CD14-positive monocyte (primary cell): ENCODE data around the gene UHRF1. TPM values are rescaled to one million over a fixed set of nuclear protein-coding genes. Genes with fewer than 3 reads are reported as not detected.

Experiments
- DNase-seq, 3 donors: peaks; one replicate each; pipeline ENCODE4 v3.0.0-alpha.2; 2011 to 2022
- H2AFZ ChIP-seq: 2 replicates; pipeline ENCODE4 v1.6.0; 2012; ENCODE audit warnings: mild to moderate bottlenecking, low read depth, low read length, inconsistent platforms; ENCODE audit not compliant: insufficient read depth, poor library complexity, severe bottlenecking
- H3K27ac ChIP-seq, 2 donors: 1 replicate in 1 of 2; 2 replicates in 1 of 2; pipeline ENCODE4 v1.5.1; 2012 to 2013; ENCODE audit warnings: low read length in 2 of 2, control low read depth in 1 of 2, inconsistent platforms in 1 of 2, low read depth in 1 of 2, mild to moderate bottlenecking in 1 of 2
- H3K27me3 ChIP-seq, 2 donors: one replicate each; pipeline versions ENCODE4 v1.6.0 to v1.6.1; 2011 to 2013; ENCODE audit warnings: low read length in 2 of 2; ENCODE audit not compliant: control insufficient read depth in 2 of 2, insufficient read depth in 2 of 2
- H3K36me3 ChIP-seq, 2 donors: replicated peaks in 1 of 2; 1 replicate in 1 of 2; 2 replicates in 1 of 2; pipeline versions ENCODE4 v1.5.1 to v1.6.1; 2012 to 2013; ENCODE audit warnings: low read length in 2 of 2, control low read depth in 1 of 2, inconsistent platforms in 1 of 2, mild to moderate bottlenecking in 1 of 2; ENCODE audit not compliant: insufficient read depth in 2 of 2, control insufficient read depth in 1 of 2
- H3K4me1 ChIP-seq, 2 donors: 1 replicate in 1 of 2; 2 replicates in 1 of 2; pipeline versions ENCODE4 v1.5.1 to v1.6.1; 2012 to 2013; ENCODE audit warnings: low read length in 2 of 2, control low read depth in 1 of 2, inconsistent platforms in 1 of 2, mild to moderate bottlenecking in 1 of 2, moderate library complexity in 1 of 2; ENCODE audit not compliant: insufficient read depth in 2 of 2, control insufficient read depth in 1 of 2
- H3K4me2 ChIP-seq: replicated peaks from 2 replicates; pipeline ENCODE3; 2012; ENCODE audit warnings: low read length, moderate library complexity, mild to moderate bottlenecking; ENCODE audit not compliant: poor library complexity, severe bottlenecking; ENCODE audit errors: extremely low read depth
- H3K4me3 ChIP-seq, 3 experiments: fragments of 200-600 bp in 1 of 3; sonication (generic) in 1 of 3; replicated peaks in 1 of 3; 1 replicate in 2 of 3; 2 replicates in 1 of 3; pipeline ENCODE4 v1.5.1; 2011 to 2013; ENCODE audit warnings: low read length in 3 of 3, mild to moderate bottlenecking in 3 of 3, control low read depth in 2 of 3, low read depth in 2 of 3, inconsistent platforms in 1 of 3, moderate library complexity in 1 of 3
- H3K79me2 ChIP-seq: 2 replicates; pipeline ENCODE4 v1.6.0; 2012; ENCODE audit warnings: mild to moderate bottlenecking, control low read depth, inconsistent platforms, low read length, moderate library complexity; ENCODE audit not compliant: insufficient read depth
- H3K9ac ChIP-seq: 2 replicates; pipeline ENCODE4 v1.6.0; 2017; ENCODE audit warnings: low read length, mild to moderate bottlenecking; ENCODE audit not compliant: insufficient read depth, poor library complexity, severe bottlenecking
- H3K9me3 ChIP-seq, 2 donors: replicated peaks in 1 of 2; 1 replicate in 1 of 2; 2 replicates in 1 of 2; pipeline versions ENCODE4 v1.5.1 to v1.6.1; 2012 to 2013; ENCODE audit warnings: low read length in 2 of 2, control low read depth in 1 of 2; ENCODE audit not compliant: control insufficient read depth in 1 of 2, insufficient read depth in 1 of 2
- H4K20me1 ChIP-seq: 2 replicates; pipeline ENCODE4 v1.6.0; 2012; ENCODE audit warnings: mild to moderate bottlenecking, low read length, control low read depth, moderate library complexity; ENCODE audit not compliant: insufficient read depth
- H3K27ac Mint-ChIP-seq, 7 donors: one replicate each; pipeline ENCODE4 v1.8.0; 2020; ENCODE audit warnings: mild to moderate bottlenecking in 7 of 7, mixed read lengths in 7 of 7, moderate library complexity in 6 of 7, inconsistent platforms in 2 of 7
- H3K27me3 Mint-ChIP-seq, 3 donors: one replicate each; pipeline ENCODE4 v1.8.0; 2021 to 2022; ENCODE audit warnings: low read depth in 3 of 3, mild to moderate bottlenecking in 3 of 3, mixed read lengths in 3 of 3, moderate library complexity in 3 of 3, inconsistent platforms in 1 of 3
- H3K36me3 Mint-ChIP-seq, 2 donors: one replicate each; pipeline ENCODE4 v1.8.0; 2020; ENCODE audit warnings: mixed read lengths in 2 of 2, inconsistent platforms in 1 of 2, mild to moderate bottlenecking in 1 of 2
- H3K4me1 Mint-ChIP-seq: one replicate; pipeline ENCODE4 v1.8.0; 2020; ENCODE audit warnings: mild to moderate bottlenecking, mixed read lengths
- H3K4me3 Mint-ChIP-seq, 2 donors: one replicate each; pipeline ENCODE4 v1.8.0; 2020; ENCODE audit warnings: mild to moderate bottlenecking in 2 of 2, mixed read lengths in 2 of 2, moderate library complexity in 1 of 2
- H3K9me3 Mint-ChIP-seq, 7 donors: one replicate each; pipeline ENCODE4 v1.8.0; 2020 to 2022; ENCODE audit warnings: mixed read lengths in 7 of 7, mild to moderate bottlenecking in 6 of 7, moderate library complexity in 6 of 7, inconsistent platforms in 2 of 7
- WGBS: methylation state at CpG from one replicate; pipeline ENCODE4 v1.1.5; 2013; ENCODE audit warnings: missing lambda C conversion rate; ENCODE audit not compliant: insufficient coverage; 5-methylcytosine and 5-hydroxymethylcytosine counted together
- intact Hi-C, 2 donors: fragments of 100-400 bp; cut with micrococcal nuclease; formaldehyde crosslinking; loops; one replicate each; pipeline versions ENCODE4 v1.15.0 to v1.15.1; 2023
- polyA plus RNA-seq, 3 donors: library from polyadenylated mRNA; depleted of rRNA in 1 of 3; unstranded in 2 of 3; stranded (reverse) in 1 of 3; fragments of 300-500 nt in 2 of 3; fragments of >200 nt in 1 of 3; fragmentation: Illumina TruSeq in 2 of 3; gene quantifications; 1 replicate in 2 of 3; 2 replicates in 1 of 3; pipeline ENCODE4 v1.2.3, GENCODE V29; 2012 to 2021
- TF ChIP-seq, protein P1 (sequence below): fragments of 200-600 bp; IDR thresholded peaks from one replicate; pipeline ENCODE4 v1.8.0; 2022; ENCODE audit warnings: antibody characterized with exemption, mild to moderate bottlenecking

Gene UHRF1
- polyA plus RNA-seq, 3 donors = 0.06 to 0.77 (median 0.63) TPM

- H3K27ac Mint-ChIP-seq = peak overlapping the region in 4 of 7 donors; percentile 6 to 77 (median 38)
- H3K9ac ChIP-seq = no peak overlapping the region
- TF ChIP-seq, protein P1, sequence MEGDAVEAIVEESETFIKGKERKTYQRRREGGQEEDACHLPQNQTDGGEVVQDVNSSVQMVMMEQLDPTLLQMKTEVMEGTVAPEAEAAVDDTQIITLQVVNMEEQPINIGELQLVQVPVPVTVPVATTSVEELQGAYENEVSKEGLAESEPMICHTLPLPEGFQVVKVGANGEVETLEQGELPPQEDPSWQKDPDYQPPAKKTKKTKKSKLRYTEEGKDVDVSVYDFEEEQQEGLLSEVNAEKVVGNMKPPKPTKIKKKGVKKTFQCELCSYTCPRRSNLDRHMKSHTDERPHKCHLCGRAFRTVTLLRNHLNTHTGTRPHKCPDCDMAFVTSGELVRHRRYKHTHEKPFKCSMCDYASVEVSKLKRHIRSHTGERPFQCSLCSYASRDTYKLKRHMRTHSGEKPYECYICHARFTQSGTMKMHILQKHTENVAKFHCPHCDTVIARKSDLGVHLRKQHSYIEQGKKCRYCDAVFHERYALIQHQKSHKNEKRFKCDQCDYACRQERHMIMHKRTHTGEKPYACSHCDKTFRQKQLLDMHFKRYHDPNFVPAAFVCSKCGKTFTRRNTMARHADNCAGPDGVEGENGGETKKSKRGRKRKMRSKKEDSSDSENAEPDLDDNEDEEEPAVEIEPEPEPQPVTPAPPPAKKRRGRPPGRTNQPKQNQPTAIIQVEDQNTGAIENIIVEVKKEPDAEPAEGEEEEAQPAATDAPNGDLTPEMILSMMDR = no peak
- H4K20me1 ChIP-seq = peaks cover 94% of the 10 kb centered on the region
- peaks cover 90% of the 10 kb centered on the region for H3K79me2 ChIP-seq
- peaks cover 0 to 3% (median 0%) of the 10 kb centered on the region in 3 donors for H3K27me3 Mint-ChIP-seq
- peaks cover 12 to 16% of the 10 kb centered on the region in 2 donors for H3K36me3 ChIP-seq
- H3K4me1 ChIP-seq = peaks cover 43% of the 10 kb centered on the region in 2 donors
- no peak overlapping the region for H3K4me3 Mint-ChIP-seq
- H3K27me3 ChIP-seq = no peaks in the 10 kb centered on the region
- 84% methylated on average over 18 of the region's 27 CpGs for WGBS
- intact Hi-C loops = no loop called here
- H3K4me3 ChIP-seq = no peak overlapping the region
- DNase-seq = no peak
- peaks cover 40% of the 10 kb centered on the region for H3K4me1 Mint-ChIP-seq
- peaks cover 26 to 59% of the 10 kb centered on the region in 2 donors for H3K36me3 Mint-ChIP-seq
- H2AFZ ChIP-seq = no peak overlapping the region
- H3K4me2 ChIP-seq = no peak overlapping the region
- H3K9me3 ChIP-seq = no peaks in the 10 kb centered on the region
- peaks cover 0 to 2% (median 0%) of the 10 kb centered on the region in 7 donors for H3K9me3 Mint-ChIP-seq
- H3K27ac ChIP-seq = no peak overlapping the region
Observed at GRCh38 chr19:4980838-4981680, 71.8 kb downstream of the UHRF1 start.

DNA sequence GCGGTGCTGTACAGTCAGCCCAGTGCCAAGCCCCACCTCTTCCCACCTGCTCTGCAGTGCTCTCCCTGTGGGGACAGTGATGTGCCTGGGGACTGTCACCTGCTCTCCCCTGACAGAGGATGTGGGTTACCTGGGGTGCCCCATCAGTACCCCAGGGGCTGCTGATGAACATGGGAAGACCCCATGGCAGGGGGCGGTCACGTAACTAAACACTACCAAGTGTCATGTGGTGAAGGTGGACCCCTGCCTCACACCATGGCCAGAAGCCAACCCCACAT lies 72.3 kb downstream of the UHRF1 start:
- TF ChIP-seq, protein P1 = no peak
- H3K9me3 Mint-ChIP-seq = peaks cover 0 to 2% (median 0%) of the 10 kb centered on the region in 7 donors
- intact Hi-C loops = no loop called here
- Histone ChIP-seq H3K9ac (no peak overlapping the region), H3K4me3 (no peak overlapping the region), H3K27me3 (no peaks in the 10 kb centered on the region), H2AFZ (no peak overlapping the region), H3K36me3 (peaks cover 12 to 16% of the 10 kb centered on the region in 2 donors), H3K4me1 (peaks cover 37% of the 10 kb centered on the region in 2 donors), H3K9me3 (no peaks in the 10 kb centered on the region), H3K27ac (no peak overlapping the region), H3K4me2 (no peak overlapping the region), H3K79me2 (peaks cover 96% of the 10 kb centered on the region), H4K20me1 (peaks cover 98% of the 10 kb centered on the region)
- no CpG with 5 or more reads among the region's 3 CpGs for WGBS
- peaks cover 0 to 3% (median 0%) of the 10 kb centered on the region in 3 donors for H3K27me3 Mint-ChIP-seq
- DNase-seq = no peak
- H3K4me1 Mint-ChIP-seq = peaks cover 35% of the 10 kb centered on the region
- H3K27ac Mint-ChIP-seq = peak overlapping the region in 2 of 7 donors; percentile 52 to 58
- H3K36me3 Mint-ChIP-seq = peaks cover 26 to 64% of the 10 kb centered on the region in 2 donors
- no peak overlapping the region for H3K4me3 Mint-ChIP-seq
